AG04449 (cell line): ENCODE results near the gene KRTAP23-1.

ENCODE experiments used
- CTCF ChIA-PET: fragments of 350-600 bp; formaldehyde crosslinking; extraction: SDS; loops from one replicate; lab custom pipeline; 2021; ENCODE audit warnings: antibody characterized with exemption; lab: Yijun Ruan, JAX
- POLR2A ChIA-PET: fragments of 400-600, 350-600 bp; formaldehyde crosslinking; extraction: SDS; loops from one replicate; lab custom pipeline; 2020; ENCODE audit warnings: antibody characterized with exemption, inconsistent platforms; lab: Yijun Ruan, JAX
- DNase-seq: peaks from one replicate; pipeline ENCODE4 v3.0.0-alpha.2; 2010; ENCODE audit warnings: low read depth, low spot score
- H3K4me3 ChIP-seq: 2 replicates; pipeline ENCODE4 v1.5.1; 2011; ENCODE audit warnings: low read depth, mild to moderate bottlenecking, control low read depth, low read length
- TF ChIP-seq, protein P1 (sequence below): IDR thresholded peaks from one replicate; pipeline ENCODE4 v1.5.1; 2011; ENCODE audit warnings: mild to moderate bottlenecking, moderate library complexity, low read length, control low read depth, inconsistent platforms; ENCODE audit not compliant: insufficient read depth; ENCODE audit errors: missing control alignments

The KRTAP23-1 gene, protein sequence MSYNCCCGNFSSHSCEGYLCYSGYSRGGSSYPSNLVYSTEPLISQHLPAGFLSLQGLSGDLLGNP

DNA sequence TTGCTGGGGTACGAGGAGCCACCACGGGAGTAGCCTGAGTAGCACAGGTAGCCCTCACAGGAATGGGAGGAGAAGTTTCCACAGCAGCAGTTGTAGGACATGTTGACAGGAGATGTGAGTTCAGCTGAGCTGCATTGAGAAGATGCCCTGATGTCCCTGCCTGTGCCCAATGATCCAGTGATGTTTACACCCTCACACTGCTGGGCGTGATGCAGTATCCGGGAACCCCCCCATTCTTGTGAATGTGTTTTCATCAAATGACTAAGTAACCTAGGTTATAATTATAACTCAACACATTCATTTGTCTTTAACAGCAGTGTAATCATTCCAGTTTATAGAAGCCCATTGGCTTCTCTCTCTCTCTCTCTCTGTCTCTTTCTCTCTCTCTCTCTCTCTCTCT lies at the start of gene KRTAP23-1:
KRTAP23-1 (minus strand) TSS at position 101 of the 400 bp plus-strand sequence; CDS start at position 101, 0 bp downstream.
- ChIA-PET POLR2A (no interaction called here), CTCF (no interaction called here)
- TF ChIP-seq, protein P1, sequence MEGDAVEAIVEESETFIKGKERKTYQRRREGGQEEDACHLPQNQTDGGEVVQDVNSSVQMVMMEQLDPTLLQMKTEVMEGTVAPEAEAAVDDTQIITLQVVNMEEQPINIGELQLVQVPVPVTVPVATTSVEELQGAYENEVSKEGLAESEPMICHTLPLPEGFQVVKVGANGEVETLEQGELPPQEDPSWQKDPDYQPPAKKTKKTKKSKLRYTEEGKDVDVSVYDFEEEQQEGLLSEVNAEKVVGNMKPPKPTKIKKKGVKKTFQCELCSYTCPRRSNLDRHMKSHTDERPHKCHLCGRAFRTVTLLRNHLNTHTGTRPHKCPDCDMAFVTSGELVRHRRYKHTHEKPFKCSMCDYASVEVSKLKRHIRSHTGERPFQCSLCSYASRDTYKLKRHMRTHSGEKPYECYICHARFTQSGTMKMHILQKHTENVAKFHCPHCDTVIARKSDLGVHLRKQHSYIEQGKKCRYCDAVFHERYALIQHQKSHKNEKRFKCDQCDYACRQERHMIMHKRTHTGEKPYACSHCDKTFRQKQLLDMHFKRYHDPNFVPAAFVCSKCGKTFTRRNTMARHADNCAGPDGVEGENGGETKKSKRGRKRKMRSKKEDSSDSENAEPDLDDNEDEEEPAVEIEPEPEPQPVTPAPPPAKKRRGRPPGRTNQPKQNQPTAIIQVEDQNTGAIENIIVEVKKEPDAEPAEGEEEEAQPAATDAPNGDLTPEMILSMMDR: no peak
- no peak within 1 kb of the TSS for H3K4me3 ChIP-seq
- DNase-seq: no peak

DNA sequence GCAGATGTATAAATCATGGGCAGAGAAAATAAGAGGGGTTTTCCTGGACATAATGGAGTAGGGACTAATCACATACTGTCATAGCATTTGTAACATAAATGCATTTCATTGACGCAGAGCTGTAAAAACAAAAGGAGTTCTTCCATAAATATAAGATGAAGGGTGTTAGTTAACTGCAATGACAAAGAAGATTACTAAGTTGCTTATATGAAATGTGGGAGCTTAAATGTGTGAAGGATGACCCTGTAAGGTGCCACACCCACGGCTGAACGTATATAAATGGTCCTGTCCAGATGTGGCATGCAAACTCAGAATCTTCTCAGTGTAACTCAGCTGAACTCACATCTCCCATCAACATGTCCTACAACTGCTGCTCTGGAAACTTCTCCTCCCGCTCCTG lies 47.3 kb upstream of the KRTAP23-1 start, which contains the start of gene KRTAP13-1:
KRTAP13-1 (plus strand) TSS at position 301 of the 400 bp plus-strand sequence; CDS start at position 357, 56 bp downstream.
- H3K4me3 ChIP-seq: no peak within 1 kb of the TSS
- TF ChIP-seq, protein P1: no peak
- no peak for DNase-seq
- ChIA-PET POLR2A (no interaction called here), CTCF (no interaction called here)

DNA sequence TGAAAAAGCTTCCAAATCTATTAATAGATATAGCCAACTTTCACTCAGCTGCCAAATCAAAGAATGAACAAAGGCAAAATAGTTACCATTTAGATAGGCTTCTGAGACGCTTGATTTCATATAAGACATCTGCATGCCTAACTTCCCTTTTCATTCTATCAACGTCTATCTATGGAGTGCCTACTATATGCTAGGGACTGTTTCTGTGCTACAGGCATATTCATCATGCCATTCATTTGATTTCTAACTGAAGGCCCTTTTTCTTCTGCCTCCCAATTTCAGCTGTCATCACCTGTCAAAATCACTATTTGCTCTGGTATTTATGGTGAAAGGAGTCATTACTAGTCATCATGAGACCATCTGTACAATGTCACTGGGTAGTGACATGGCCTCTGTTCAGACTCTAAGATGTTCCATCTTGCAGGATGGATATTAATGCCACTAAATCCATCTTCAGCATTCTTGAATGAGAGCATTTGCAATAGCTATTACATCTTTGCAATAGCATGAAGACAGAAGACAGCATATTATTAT lies 43.2 kb upstream of the KRTAP23-1 start:
- CTCF ChIA-PET: no interaction called here
- DNase-seq: no peak
- H3K4me3 ChIP-seq: no peak overlapping the region
- TF ChIP-seq, protein P1: no peak
- POLR2A ChIA-PET: no interaction called here

DNA sequence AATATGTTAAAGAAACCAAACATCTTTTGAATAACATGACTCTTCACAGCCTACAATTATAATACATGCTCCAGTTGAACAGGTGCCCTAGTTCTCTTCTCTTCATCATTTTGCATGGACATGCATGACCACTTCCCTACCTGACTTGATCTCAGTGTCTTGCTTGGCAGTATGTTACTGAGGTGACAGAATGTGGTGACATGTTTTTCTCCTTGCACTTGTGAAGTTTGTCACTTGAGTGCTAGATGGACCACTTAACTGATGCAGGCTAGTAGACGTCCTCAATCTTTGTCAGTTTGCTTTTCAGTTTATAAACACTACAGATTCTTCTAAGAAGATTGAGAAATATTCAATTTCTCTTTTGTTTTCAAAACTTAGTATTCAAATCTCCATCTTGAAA lies 33.8 kb upstream of the KRTAP23-1 start:
- POLR2A ChIA-PET: no interaction called here
- H3K4me3 ChIP-seq: no peak overlapping the region
- TF ChIP-seq, protein P1: no peak
- no peak for DNase-seq
- CTCF ChIA-PET: no interaction called here

DNA sequence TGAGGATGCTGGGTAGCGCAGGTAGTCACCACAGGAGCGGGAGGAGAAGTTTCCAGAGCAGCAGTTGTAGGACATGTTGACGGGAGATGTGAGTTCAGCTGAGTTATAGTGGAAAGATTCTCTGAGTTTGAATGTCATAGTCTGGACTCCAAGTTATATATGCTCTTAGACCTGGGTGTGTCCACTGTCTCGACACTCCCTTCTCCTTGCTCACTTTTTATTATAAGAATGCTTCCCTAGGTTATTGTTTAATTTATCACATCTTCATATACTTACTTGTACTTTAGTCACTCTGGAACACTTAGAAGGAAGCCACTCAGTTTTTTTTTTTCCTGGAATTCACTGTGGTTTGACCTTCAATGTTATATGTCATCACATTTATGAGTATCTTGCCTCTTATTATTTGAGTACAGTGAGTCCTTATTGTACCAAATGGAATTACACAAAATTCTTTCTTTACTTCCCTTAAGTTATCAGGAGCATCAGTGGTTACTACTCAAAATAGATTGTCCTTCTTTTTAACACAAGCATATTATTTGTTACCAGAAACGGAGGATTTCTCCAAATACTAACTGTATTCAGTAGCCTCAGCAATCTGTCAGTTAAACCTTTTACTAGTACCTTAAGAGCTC lies 23.8 kb upstream of the KRTAP23-1 start, which contains the start of gene KRTAP13-2:
KRTAP13-2 (minus strand) TSS at position 133 of the 632 bp plus-strand sequence; CDS start at position 75, 58 bp downstream.
- H3K4me3 ChIP-seq: no peak within 1 kb of the TSS
- TF ChIP-seq, protein P1: no peak
- CTCF ChIA-PET: no interaction called here
- DNase-seq: no peak
- POLR2A ChIA-PET: no interaction called here

DNA sequence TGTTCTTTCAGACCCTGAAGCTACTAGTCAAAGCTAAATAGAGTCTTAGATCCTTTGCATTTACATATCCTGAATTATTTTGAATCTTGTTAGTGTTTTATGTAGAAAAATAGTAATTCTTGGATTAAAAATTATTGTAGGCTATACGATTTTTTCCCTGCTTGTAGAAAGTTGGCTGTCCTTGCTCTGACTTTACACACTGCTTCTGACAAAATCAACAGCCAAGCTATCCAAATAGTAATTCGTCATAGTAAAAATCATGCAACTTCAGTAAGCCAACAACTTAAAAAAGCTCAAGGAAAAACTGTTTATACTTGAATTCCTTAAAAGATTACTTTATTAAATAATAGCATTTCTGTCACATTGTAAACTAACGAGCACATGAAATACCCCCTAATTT lies 7.5 kb upstream of the KRTAP23-1 start:
- no peak overlapping the region for H3K4me3 ChIP-seq
- no peak for DNase-seq
- CTCF ChIA-PET: no interaction called here
- TF ChIP-seq, protein P1: no peak
- POLR2A ChIA-PET: no interaction called here
